A549 (cell line): ENCODE results near the gene ATP13A3.

ENCODE experiments used
- CEBPB ChIP-seq, 2 experiments: fragments of >200 bp in 1 of 2; sonication (Bioruptor Twin) in 1 of 2; formaldehyde crosslinking in 1 of 2; IDR thresholded peaks; 2 replicates each; pipeline ENCODE4 v1.6.1; 2012 to 2016
- HOXA7 ChIP-seq: fragments of 250-450 bp; sonication (Bioruptor Pico); IDR thresholded peaks from 2 replicates; pipeline ENCODE4 v1.5.0; 2020; ENCODE audit warnings: mild to moderate bottlenecking, moderate library complexity
- POLR2A ChIP-seq: IDR thresholded peaks from 2 replicates; pipeline ENCODE4 v1.6.1; 2012; ENCODE audit warnings: mild to moderate bottlenecking, low read length
- RFX5 ChIP-seq: fragments of 450-650 bp; IDR thresholded peaks from 2 replicates; pipeline ENCODE4 v1.7.1; 2014; ENCODE audit warnings: antibody characterized with exemption, mild to moderate bottlenecking, moderate library complexity
- TF ChIP-seq, protein P1 (sequence below): fragments of >200 bp; sonication (Bioruptor Twin); formaldehyde crosslinking; IDR thresholded peaks from 3 replicates; pipeline ENCODE4 v1.5.1; 2016

DNA sequence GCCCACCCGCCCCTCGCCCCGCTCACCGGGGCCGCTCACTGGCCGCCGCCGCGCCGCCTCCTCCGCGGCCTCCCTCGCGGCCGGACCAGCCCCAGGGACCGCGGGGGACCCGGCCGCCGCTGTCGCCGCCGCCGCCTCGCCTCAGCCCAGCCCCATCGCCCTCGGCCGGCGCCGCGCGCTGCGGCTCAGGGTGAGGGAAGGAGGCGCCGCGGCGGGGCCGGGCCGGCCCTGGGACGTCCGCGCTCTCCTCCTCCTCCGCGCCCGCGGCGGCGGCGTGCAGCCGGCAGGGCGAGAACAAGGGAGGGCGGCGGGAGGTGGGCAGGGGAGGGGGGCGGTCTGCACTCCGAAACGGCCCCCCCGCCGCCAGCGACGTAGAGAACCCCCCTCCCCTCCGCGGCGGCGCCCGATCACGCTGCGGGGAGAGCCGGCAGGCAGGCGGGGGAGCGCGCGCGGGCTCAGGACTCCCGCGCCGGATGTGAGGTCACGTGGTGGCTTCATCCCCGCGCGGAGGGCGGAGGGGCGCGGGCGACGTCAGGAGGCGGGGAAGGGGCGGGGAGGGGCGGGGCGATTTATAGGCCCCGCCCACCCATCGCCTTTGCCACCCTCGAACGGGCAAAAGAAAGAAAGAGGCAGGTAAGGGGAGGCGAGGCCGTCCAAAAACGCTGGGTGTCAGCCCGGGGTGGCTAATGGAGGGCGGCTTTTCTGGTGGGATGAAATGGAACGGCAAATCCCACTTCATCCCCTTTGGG, at the start of gene ATP13A3:
- TF ChIP-seq HOXA7 (no peak), POLR2A (peak; percentile 74), CEBPB (IDR thresholded peaks at IDR 0.05) (no peak), RFX5 (no peak)
- TF ChIP-seq, protein P1, sequence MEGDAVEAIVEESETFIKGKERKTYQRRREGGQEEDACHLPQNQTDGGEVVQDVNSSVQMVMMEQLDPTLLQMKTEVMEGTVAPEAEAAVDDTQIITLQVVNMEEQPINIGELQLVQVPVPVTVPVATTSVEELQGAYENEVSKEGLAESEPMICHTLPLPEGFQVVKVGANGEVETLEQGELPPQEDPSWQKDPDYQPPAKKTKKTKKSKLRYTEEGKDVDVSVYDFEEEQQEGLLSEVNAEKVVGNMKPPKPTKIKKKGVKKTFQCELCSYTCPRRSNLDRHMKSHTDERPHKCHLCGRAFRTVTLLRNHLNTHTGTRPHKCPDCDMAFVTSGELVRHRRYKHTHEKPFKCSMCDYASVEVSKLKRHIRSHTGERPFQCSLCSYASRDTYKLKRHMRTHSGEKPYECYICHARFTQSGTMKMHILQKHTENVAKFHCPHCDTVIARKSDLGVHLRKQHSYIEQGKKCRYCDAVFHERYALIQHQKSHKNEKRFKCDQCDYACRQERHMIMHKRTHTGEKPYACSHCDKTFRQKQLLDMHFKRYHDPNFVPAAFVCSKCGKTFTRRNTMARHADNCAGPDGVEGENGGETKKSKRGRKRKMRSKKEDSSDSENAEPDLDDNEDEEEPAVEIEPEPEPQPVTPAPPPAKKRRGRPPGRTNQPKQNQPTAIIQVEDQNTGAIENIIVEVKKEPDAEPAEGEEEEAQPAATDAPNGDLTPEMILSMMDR = no peak
